Stomach (tissue), 4 donors: ENCODE data around the gene AGER.

Experiments
- POLR2A ChIP-seq, 4 donors: fragments of 450-650 bp; IDR thresholded peaks; one replicate each; pipeline ENCODE4 v1.6.1; 2016; ENCODE audit warnings: antibody characterized with exemption in 4 of 4, control low read depth in 2 of 4, mild to moderate bottlenecking in 1 of 4, moderate library complexity in 1 of 4
- POLR2AphosphoS5 ChIP-seq, 3 donors: sonication (generic); formaldehyde crosslinking; IDR thresholded peaks; one replicate each; pipeline ENCODE4 v1.6.1; 2016; ENCODE audit warnings: antibody characterized with exemption in 3 of 3
- TF ChIP-seq, protein P1 (sequence below), 7 experiments: fragments of 450-650 bp in 4 of 7; fragments of 200-600 bp in 3 of 7; sonication (generic) in 3 of 7; IDR thresholded peaks; one replicate each; pipeline ENCODE4 v1.5.1; 2016 to 2019; ENCODE audit warnings: antibody characterized with exemption in 7 of 7, control low read depth in 2 of 7, mild to moderate bottlenecking in 1 of 7

- TF ChIP-seq, protein P1, sequence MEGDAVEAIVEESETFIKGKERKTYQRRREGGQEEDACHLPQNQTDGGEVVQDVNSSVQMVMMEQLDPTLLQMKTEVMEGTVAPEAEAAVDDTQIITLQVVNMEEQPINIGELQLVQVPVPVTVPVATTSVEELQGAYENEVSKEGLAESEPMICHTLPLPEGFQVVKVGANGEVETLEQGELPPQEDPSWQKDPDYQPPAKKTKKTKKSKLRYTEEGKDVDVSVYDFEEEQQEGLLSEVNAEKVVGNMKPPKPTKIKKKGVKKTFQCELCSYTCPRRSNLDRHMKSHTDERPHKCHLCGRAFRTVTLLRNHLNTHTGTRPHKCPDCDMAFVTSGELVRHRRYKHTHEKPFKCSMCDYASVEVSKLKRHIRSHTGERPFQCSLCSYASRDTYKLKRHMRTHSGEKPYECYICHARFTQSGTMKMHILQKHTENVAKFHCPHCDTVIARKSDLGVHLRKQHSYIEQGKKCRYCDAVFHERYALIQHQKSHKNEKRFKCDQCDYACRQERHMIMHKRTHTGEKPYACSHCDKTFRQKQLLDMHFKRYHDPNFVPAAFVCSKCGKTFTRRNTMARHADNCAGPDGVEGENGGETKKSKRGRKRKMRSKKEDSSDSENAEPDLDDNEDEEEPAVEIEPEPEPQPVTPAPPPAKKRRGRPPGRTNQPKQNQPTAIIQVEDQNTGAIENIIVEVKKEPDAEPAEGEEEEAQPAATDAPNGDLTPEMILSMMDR (IDR thresholded peaks at IDR 0.05): no peak
- TF ChIP-seq POLR2AphosphoS5 (IDR thresholded peaks at IDR 0.05) (no peak), POLR2A (IDR thresholded peaks at IDR 0.05) (no peak)
These were observed 12.8 kb downstream of the AGER start for GRCh38 chr6:32171234-32171633.
